ENCODE data around the gene ELL2.
"Not testable (repeated sequence)": the region's sequence is repeated elsewhere in the genome, so short reads cannot be mapped to it uniquely, and the experiment has no call there.

ELL2 gene

DNA sequence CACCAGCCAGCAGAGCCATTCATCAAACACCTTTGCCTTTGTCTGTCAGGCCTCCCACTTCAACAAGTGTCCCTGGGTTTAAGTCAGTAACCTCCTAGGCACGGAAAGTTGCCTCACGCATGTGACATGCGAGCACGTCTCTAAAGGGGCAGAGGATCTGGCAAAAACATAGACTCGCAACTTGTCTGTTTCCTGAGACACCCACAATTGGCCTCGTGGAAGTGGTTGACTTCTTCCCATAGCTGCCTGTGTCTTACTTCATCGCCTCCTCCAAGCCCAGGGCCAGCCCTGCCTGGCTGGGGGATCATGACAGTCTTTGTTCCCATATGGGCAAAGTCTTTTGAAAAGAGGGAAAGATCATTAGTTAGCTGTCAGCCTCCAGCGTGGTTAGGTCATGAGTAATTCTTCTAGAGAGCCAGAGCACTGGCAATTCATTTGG lies 103.6 kb downstream of the ELL2 start:
- no peak for DNase-seq

- DNase-seq: no peak
Measured at GRCh38 chr5:95857185-95857945, 104.3 kb downstream of the ELL2 start.

DNA sequence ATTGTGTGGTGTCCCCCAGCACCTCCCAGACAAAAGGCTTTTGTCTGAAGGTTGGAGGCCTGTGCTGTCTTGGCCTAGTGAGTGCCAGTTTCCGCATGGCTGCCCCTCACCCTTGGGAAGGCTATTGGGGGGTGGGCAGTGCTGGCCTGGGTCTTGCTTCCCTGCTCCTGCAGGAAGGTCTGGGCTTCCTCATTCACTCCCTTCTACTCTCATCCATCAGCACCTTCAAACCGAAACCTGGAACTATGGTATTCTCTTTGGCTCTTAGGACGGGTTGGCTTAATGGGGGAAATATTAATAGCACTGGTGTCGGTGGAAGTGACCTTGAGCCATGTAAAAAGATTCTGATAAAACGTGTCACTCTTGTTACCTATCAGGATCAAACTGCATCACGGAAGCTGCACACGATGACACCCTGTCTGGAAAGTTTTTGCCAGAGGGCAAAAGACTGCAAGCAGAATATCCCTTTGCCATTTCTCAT lies 105.1 kb downstream of the ELL2 start:
- no peak for DNase-seq

DNA sequence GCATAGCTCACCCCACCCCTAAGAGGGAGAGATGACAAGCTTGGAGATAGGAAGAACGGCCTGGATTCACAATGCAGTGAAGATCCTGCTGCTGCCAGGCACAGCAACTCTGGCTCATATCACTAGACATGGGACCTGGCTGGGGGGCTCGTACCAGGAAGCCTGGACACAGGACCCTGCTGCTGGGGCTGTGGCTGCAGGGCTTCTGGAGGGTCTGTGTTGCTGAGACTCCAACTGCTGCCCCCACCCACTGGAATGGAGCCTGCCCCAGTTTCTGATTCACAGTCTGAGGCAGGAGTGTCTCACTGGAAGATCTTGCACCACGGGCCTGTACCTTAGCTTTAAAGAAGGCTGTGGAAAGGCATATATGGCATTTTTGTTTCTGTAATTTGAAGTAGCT lies 108.2 kb downstream of the ELL2 start:
- DNase-seq: no peak

DNA sequence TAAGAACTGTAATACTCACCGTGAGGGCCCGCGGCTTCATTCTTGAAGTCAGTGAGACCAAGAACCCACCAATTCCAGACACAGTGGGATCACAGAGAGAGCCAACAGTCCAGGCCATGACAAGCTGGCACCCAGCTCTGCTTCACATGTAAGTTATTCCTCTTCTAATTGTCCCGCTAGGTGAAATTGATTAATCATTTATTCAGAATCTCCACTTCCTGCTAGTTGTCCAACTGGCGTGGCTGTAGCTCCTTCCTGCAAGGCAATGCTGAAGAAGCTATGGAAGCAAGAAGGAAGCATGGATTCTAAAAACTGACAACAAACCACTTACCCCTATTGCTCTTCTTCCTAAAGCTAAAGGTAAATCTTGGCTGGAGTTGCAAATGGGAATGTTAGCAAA lies 109.1 kb downstream of the ELL2 start:
- no peak for DNase-seq

DNA sequence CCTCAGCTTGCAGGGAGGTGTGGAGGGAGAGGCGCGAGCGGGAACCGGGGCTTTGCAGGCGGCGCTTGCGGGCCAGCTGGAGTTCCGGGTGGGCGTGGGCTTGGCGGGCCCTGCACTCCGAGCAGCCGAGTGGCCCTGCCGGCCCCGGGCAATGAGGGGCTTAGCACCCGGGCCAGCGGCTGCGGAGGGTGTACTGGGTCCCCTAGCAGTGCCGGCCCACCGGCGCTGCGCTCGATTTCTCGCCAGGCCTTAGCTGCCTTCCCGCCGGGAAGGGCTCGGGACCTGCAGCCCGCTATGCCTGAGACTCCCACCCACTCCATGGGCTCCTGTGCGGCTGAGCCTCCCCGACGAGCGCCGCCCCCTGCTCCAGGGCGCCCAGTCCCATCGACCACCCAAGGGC lies 110.5 kb downstream of the ELL2 start:
- DNase-seq: not testable (repeated sequence)

GRCh38 chr5:95850391-95850894 lies 111.2 kb downstream of the ELL2 start:
- no peak for DNase-seq

- DNase-seq: no peak
Measured at GRCh38 chr5:95848701-95849100, 113.0 kb downstream of the ELL2 start.

GRCh38 chr5:95847261-95847592 lies 114.4 kb downstream of the ELL2 start:
- DNase-seq: no peak

DNA sequence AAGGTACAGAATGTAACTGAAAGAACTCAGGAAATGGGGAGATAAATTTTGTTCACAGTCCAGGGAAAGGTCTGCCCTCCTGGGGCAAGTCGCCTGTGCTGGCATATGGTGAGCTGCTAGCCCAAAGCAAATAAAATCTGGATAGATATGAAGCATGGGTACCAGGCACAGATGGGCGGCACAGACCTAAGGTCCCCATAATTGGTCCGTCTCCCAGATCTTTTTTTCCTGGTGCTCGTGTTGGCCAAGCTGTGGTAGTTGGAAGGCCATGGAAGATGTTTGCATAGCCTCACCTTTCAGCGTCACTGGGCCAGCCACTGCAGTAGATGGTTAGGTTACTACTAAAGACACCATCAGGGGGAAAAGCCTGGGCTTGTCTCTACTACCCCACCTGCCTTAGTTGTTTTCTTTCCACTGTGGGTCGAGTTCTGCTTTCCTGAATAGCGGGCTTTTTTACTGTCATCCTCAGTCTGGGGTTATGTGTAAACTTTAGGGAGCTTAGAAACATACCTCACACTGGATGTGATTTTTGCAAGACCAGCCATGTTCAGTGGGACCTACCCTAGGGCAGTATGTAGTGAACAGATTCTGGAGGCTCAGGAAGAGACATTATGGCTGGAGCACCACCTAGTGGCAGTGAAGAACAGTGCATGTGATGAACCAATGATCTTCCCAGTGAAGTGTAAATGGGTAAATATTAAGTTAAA lies 114.9 kb downstream of the ELL2 start:
- peak; percentile 81 to 90 for DNase-seq

- DNase-seq: no peak
Measured at GRCh38 chr5:95845391-95845790, 116.3 kb downstream of the ELL2 start.

DNA sequence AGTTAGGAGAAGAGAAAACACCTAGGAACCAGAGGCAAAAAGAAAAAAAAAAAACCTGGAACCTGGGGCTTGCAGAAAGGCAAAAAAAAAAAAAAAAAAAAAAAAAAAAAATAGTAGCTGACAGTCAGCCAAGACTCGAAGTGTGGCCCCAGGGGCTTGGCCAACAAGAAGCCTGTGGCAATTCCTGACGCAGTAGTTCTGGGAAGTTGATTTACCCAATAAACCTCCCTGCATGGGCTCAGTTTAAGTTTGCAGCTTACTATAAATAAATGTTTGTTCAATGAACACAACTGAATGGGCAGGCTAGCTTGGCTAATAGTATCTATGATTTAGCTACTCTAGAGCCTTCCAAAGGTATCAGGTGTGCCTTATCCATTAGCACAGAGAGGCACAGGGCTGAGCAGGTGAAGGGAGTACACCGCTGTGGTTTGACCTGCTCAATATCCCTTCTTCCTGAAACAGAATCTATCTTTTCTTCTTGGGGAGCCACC lies 117.9 kb downstream of the ELL2 start:
- DNase-seq: peak in 1 of 2 experiments; percentile 20

DNA sequence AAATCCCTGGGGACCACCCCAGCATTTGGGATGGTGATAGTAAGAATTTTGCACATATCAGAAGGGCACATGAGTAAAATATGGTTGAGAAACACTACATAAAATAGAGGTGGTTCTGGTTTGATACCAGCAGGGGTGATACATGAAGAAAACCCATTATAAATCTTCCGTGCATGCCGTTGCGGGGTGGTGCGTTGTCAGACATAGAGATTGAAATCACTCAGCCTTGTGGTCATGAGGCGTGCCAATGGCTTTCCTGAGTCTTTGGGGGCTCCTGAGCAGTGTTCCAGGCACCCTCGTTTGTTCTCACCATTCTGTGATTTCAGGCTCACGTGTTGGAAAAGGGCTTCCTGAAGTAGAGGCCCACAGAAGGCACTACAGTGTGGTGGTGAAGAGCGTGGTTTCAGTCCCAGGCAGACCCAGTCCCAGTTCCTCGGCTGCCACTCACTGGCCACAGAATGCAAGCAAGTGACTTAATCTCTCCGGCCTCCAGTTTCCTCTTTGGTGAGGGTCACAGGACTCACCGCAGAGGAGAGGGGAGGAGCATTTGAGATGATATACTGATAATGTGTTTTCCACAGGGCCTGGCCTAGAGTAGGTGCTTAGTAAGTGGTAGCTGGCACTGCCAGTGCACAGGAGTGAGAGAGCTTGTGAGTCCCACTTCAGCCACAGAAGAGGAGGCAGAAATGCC lies 118.7 kb downstream of the ELL2 start:
- DNase-seq: peak; percentile 93 to 96

DNA sequence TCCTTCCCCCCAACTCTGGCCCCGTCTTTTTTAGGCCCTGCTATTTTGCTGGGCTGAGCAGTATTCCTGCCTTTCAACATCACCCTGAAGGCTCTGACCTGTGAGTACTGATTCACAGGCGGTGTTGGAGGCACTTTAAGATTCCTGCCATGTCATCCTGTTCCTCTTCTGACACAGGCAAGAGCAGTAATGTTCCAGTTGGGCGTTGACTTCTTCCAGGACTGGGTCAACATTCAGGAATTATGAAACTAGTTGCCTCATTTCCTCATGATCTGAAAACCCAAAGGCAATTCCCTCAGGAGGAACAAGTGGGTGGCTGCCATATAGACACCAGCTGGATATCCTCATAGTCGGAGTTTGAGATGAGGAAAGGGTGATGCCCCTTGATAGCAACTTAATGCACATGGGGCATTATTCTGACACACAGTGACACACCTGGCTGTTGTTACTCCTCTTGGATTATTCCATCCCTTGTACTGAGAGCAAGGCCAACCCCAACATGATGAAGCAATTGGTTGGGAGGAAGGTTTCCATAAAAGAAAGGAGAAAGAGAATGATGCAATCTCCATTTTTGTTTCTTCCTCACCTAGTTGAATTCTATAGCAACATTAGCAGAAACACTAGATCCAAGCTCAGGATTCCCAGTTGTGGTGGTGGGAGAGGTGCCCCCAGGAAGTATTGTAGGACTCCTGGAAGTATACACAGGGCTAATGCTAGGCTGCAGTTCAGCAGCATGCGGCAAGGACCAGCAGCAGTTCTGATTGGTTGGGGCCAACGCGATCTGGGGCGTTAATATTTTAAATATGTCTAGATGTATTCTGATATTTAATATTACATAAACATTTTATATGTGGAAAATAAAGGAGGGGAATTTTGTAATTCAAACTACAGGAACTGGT lies 119.5 kb downstream of the ELL2 start:
- no peak for DNase-seq

DNA sequence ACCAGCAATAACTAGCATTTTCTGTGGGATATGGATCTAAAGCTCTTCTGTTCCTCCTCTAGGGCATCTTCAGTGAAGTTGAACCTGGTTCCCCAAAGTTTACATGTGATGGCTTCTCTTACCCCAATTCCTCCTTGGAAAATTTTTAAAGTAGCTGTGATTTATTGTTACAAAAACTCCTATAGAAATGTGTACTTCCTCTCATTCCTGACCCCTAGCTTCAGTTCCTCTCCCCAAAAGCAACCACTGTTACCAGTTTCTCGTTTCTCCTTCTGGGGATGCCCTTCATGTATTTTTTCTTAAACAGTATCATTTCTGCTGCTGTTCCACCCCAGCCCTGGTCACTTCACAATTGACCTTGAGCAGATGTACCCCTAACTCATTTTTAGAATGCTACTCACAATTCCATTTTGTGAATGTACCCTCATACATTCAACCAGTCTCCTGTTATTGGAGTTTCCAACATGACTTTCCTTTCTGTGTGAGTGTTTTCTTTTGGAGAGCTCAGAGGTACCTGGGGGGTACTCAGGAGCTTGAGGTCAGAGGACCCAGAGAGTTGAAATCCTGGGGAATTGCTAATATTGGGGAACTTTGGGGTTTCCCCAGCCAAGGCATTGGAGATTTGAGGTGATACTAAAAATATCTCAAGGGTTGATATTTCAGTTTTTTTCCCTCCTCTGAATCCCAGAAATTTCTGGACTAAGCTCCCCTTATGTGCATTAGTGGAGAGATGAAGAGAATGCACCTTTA lies 120.5 kb downstream of the ELL2 start:
- no peak for DNase-seq

DNA sequence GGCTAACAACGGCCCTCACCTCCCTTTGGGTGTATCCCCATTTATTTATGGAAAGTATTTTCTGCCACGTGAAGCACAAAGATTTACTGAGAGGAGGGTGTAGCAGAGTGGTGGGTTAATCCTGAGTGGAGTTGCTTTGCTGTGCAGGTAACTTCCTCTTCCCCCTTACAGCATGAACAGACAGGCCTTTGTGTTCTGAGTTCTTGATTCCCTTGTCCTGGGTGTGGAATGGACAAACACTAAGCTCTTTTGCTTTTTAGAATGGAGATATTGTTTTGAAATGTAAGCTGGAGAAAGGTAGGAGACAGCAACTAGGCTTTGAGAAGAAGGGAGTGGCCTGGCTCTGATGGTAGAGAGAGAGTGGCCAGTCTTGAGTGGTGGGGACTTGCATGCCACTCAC lies 122.0 kb downstream of the ELL2 start:
- no peak for DNase-seq

GRCh38 chr5:95838556-95838955 lies 123.1 kb downstream of the ELL2 start:
- no peak for DNase-seq

- DNase-seq: no peak
Measured at GRCh38 chr5:95838001-95838520, 123.6 kb downstream of the ELL2 start.

DNA sequence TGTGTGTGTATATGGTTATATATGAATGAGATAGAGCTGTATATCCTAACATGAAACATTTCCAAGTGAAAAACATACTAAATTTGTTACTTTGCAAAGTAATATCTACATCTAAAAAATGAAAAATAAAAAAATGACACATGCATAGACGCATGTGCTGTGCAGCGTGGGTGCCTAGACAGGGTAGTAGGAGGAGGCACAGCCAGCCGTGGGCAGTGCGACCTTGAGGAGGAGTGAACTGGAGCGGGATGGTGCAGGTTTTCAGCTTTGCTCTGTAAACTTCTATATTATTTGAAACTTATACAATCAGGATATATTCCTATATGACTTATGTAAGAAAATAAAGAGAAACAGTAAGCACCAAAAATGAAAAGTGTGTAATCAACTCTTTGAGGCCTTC lies 124.2 kb downstream of the ELL2 start:
- DNase-seq: no peak

GRCh38 chr5:95836971-95837370 lies 124.7 kb downstream of the ELL2 start:
- DNase-seq: not testable (repeated sequence)

GRCh38 chr5:95836544-95836943 lies 125.1 kb downstream of the ELL2 start:
- no peak for DNase-seq
